ENCODE data around the gene CHRNA4. TPM values are rescaled to one million over a fixed set of nuclear protein-coding genes. Genes with fewer than 3 reads are reported as not detected.

Gene CHRNA4
- total RNA-seq, 2 experiments from 2014 or later, result not detected

GRCh38 chr20:63312273-63312672, 48.9 kb downstream of the CHRNA4 start:
- H3K9me3 ChIP-seq (ENCODE audit: control insufficient read depth in 1 of 2, insufficient read depth in 1 of 2, low read length in 2 of 2), result no peaks in the 10 kb centered on the region
- no peak overlapping the region for H3K4me3 Mint-ChIP-seq
- intact Hi-C loops (cut with DNase I, micrococcal nuclease), result loop anchor here in 1 of 2 experiments (10.0 kb wide), 1 partner anchor 73 kb away; no protein-coding TSS in a partner anchor
- TF ChIP-seq CTCF (IDR thresholded peaks at IDR 0.05), result no peak
- H3K4me1 Mint-ChIP-seq (ENCODE audit: low read depth), result no peaks in the 10 kb centered on the region
- no peak overlapping the region for H3K4me3 ChIP-seq (ENCODE audit: low read length)
- no peaks in the 10 kb centered on the region for H3K27me3 Mint-ChIP-seq
- DNase-seq (no peak), ATAC-seq (ENCODE audit: poor library complexity) (no peak)
- peaks cover 0 to 13% of the 10 kb centered on the region in 2 experiments for H3K27me3 ChIP-seq (ENCODE audit: control insufficient read depth in 1 of 2, insufficient read depth in 2 of 2, low read length in 2 of 2)
- H3K27ac ChIP-seq (ENCODE audit: low read depth in 1 of 2, low read length in 2 of 2), result no peak overlapping the region
- no peaks in the 10 kb centered on the region for H3K9me3 Mint-ChIP-seq
- ChIA-PET CTCF (no interaction called here), POLR2A (no interaction called here)
- H3K27ac Mint-ChIP-seq, result no peak overlapping the region
- H3K4me1 ChIP-seq (ENCODE audit: insufficient read depth, low read length), result no peaks in the 10 kb centered on the region
- no peaks in the 10 kb centered on the region for H3K36me3 Mint-ChIP-seq (ENCODE audit: low read depth)
- H3K36me3 ChIP-seq (ENCODE audit: insufficient read depth, low read length), result no peaks in the 10 kb centered on the region

GRCh38 chr20:63311833-63312243, 49.3 kb downstream of the CHRNA4 start:
- Mint-ChIP-seq H3K4me1 (ENCODE audit: low read depth) (no peaks in the 10 kb centered on the region), H3K9me3 (no peaks in the 10 kb centered on the region), H3K36me3 (ENCODE audit: low read depth) (no peaks in the 10 kb centered on the region), H3K27ac (no peak overlapping the region), H3K27me3 (no peaks in the 10 kb centered on the region), H3K4me3 (no peak overlapping the region)
- TF ChIP-seq CTCF (IDR thresholded peaks at IDR 0.05), result no peak
- CTCF ChIA-PET, result no interaction called here
- Histone ChIP-seq H3K4me3 (ENCODE audit: low read length) (no peak overlapping the region), H3K36me3 (ENCODE audit: insufficient read depth, low read length) (no peaks in the 10 kb centered on the region), H3K9me3 (ENCODE audit: control insufficient read depth in 1 of 2, insufficient read depth in 1 of 2, low read length in 2 of 2) (no peaks in the 10 kb centered on the region), H3K4me1 (ENCODE audit: insufficient read depth, low read length) (no peaks in the 10 kb centered on the region), H3K27ac (ENCODE audit: low read depth in 1 of 2, low read length in 2 of 2) (no peak overlapping the region), H3K27me3 (ENCODE audit: control insufficient read depth in 1 of 2, insufficient read depth in 2 of 2, low read length in 2 of 2) (peaks cover 0 to 16% of the 10 kb centered on the region in 2 experiments)
- DNase-seq, result no peak
- no peak for ATAC-seq (ENCODE audit: poor library complexity)
- intact Hi-C loops (cut with DNase I, micrococcal nuclease), result loop anchor here in 1 of 2 experiments (10.0 kb wide), 1 partner anchor 73 kb away; no protein-coding TSS in a partner anchor
- POLR2A ChIA-PET, result no interaction called here

GRCh38 chr20:63311186-63311832, 49.8 kb downstream of the CHRNA4 start:
- TF ChIP-seq CTCF (IDR thresholded peaks at IDR 0.05), result no peak
- ATAC-seq (ENCODE audit: poor library complexity) (no peak), DNase-seq (no peak)
- no peaks in the 10 kb centered on the region for H3K27me3 Mint-ChIP-seq
- H3K9me3 Mint-ChIP-seq, result no peaks in the 10 kb centered on the region
- CTCF ChIA-PET, result no interaction called here
- no peaks in the 10 kb centered on the region for H3K4me1 ChIP-seq (ENCODE audit: insufficient read depth, low read length)
- H3K4me3 Mint-ChIP-seq, result no peak overlapping the region
- H3K36me3 Mint-ChIP-seq (ENCODE audit: low read depth), result no peaks in the 10 kb centered on the region
- H3K4me1 Mint-ChIP-seq (ENCODE audit: low read depth), result no peaks in the 10 kb centered on the region
- intact Hi-C loops (cut with DNase I, micrococcal nuclease), result loop anchor here in 1 of 2 experiments (10.0 kb wide), 1 partner anchor 73 kb away; no protein-coding TSS in a partner anchor
- H3K4me3 ChIP-seq (ENCODE audit: low read length), result no peak overlapping the region
- POLR2A ChIA-PET, result no interaction called here
- no peaks in the 10 kb centered on the region for H3K9me3 ChIP-seq (ENCODE audit: control insufficient read depth in 1 of 2, insufficient read depth in 1 of 2, low read length in 2 of 2)
- no peaks in the 10 kb centered on the region for H3K36me3 ChIP-seq (ENCODE audit: insufficient read depth, low read length)
- H3K27ac ChIP-seq (ENCODE audit: low read depth in 1 of 2, low read length in 2 of 2), result no peak overlapping the region
- H3K27ac Mint-ChIP-seq, result no peak overlapping the region
- peaks cover 0 to 19% of the 10 kb centered on the region in 2 experiments for H3K27me3 ChIP-seq (ENCODE audit: control insufficient read depth in 1 of 2, insufficient read depth in 2 of 2, low read length in 2 of 2)
